GM18526 (cell line): ENCODE measurements around the gene LCA5.
A peak's percentile ranks its signal among the peaks of the same experiment; 100 is the strongest.

Source experiments
- POLR2A ChIP-seq: IDR thresholded peaks from 3 replicates; pipeline ENCODE4 v1.6.1; 2011; ENCODE audit not compliant: insufficient read length; ENCODE audit errors: extremely low read depth

LCA5 gene

DNA sequence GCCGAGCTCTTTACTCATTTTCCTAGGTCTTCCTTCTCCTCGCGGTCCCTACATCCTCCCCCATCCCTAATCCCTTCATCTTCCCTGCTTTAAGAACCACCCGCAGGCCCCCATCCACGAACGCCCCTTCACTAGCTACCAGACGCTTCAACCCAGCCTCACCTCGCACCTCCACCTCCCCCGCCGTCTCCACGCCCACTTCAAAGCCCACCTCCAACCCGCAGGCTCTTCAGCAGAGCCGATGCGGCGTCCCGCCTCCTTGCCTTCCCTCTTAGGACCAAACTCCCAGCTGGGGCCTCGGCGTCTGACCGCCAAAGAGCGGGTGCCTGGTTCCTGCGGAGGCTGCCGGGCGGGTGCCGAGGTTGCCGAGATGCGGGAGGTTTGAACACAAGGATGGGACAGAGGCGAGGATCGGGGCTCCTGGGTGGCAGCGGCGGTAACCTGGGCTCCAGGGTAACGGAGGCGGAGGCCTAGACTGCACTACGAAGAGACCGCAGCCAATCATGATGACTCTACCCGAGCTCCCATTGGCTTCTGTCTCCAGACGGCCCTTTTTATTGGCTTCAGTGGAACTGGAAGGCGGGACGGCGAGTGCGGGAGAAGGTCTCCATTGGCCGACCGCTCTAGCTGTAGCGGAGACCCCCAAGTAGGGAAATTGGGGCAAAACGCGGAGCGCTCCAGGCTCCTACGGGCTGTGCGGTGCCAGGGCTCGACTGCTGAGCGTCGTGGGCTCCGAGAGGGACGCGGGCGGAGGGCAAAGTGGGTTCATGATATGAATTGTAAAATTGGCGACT is at the start of gene LCA5:
TSS of gene LCA5 (minus strand) at position 477 of the 794 bp plus-strand sequence. CDS start 18,536 bp downstream, outside the sequence.
- TF ChIP-seq POLR2A, result peak; percentile 57

- TF ChIP-seq POLR2A, result no peak
Measured at GRCh38 chr6:79586548-79586947, 49.3 kb upstream of the LCA5 start.

GRCh38 chr6:79584332-79584731 is 47.1 kb upstream of the LCA5 start:
- no peak for TF ChIP-seq POLR2A

DNA sequence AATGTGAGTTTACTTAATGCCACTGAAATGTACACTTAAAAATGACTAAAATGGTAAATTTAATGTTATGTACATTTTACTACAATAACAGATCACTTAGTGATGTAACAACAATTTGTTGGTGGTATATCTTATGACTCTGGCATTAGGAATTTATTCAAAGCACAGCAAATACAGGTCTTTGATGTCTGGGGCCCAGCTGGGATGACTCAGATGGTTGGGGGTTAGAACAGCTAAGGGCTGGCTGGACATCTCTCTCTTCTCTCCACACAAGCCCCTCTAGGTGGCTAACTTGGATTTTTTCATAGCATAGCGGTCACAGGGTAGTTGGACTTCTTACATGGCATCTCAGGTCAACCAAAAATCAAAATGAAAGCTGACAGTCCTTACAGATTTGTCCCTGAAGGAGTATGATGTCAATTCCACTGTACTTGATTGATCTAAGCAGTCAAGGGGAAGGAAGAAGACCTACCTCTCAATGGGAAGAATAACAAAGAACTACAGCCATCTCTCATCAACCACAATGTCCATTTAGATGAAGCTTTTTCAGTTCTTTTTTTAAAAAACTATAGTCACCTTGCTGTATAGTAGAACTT is 37.5 kb upstream of the LCA5 start:
- TF ChIP-seq POLR2A, result no peak

GRCh38 chr6:79574174-79574573 is 36.9 kb upstream of the LCA5 start:
- TF ChIP-seq POLR2A, result no peak

GRCh38 chr6:79571030-79571367 is 33.8 kb upstream of the LCA5 start:
- no peak for TF ChIP-seq POLR2A

DNA sequence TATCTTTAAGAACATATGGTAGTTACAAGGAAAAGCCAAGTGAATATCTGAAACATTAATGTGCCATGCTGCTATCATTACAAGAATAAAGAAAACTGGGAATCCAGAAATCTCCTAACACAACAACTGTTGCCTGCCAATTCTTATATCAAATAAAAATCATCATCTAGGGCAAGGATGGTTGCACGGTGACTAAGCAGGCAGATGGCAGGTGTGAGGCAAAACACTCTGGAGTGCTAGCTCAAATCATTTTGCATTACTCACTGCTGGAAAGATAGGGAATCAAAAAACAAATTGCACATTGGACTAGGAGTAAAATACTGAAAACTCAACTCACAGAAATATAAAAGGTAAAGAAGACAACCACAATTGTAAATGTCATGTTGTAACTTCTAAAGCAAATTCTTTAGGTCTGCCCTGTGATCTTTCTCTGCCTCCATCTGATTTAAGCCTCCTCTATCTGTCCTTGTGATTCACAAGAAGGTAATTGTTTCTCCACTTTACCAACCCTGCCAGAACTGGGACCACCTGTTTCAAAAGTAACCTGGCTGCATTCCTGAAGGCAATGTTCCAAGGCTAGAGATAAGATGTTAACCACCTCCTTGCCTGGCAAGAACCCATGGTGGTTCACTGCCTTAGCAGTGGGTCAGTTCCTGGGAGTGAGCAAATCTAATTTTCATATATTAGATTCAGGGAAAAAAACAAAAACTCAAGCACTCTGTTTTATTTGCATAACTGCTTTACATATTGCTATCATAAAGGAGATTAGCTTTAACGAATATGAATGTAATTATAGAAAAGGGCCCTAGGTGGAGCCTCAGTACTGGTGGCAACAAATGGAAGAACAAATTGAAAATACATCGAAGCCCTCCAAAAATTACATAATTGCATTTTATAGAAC is 33.1 kb upstream of the LCA5 start:
- TF ChIP-seq POLR2A, result no peak

DNA sequence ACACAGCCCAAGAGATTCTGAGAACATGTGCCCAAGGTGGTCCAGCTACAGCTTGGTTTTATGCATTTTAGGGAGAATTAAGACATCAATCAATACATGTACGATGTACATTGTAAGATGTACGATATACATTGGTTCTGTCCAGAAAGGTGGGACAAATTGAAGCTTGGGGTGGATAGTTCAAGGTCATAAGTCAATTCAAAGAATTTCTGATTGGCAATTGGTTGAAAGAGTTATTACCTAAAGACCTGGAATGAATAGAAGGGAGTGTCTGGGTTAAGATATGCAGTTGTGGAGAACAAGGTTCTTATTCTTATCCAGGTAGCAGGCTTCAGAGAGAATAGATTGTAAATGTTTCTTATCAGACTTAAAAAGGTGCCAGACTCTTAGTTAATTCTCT is 31.8 kb upstream of the LCA5 start:
- no peak for TF ChIP-seq POLR2A

DNA sequence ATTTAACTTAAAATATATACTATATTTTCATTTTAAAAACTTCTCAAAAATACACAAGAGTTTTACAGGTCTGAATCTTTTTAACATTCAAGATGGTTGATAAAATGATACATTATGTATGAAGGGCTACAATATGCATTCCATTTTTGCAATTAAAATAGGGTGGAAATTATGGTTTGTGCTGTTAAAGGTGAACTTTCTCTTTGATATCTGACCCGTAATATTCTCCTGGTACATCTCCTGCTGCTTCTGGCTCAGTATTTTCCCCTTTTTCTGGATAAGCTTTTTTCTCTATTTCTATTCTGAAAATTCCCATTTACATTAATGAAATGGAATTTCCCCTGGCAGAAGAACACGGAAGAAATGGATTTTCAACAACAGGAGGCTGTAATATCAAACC is 27.4 kb upstream of the LCA5 start:
- no peak for TF ChIP-seq POLR2A

- TF ChIP-seq POLR2A, result no peak
Measured at GRCh38 chr6:79559706-79560105, 22.5 kb upstream of the LCA5 start.

DNA sequence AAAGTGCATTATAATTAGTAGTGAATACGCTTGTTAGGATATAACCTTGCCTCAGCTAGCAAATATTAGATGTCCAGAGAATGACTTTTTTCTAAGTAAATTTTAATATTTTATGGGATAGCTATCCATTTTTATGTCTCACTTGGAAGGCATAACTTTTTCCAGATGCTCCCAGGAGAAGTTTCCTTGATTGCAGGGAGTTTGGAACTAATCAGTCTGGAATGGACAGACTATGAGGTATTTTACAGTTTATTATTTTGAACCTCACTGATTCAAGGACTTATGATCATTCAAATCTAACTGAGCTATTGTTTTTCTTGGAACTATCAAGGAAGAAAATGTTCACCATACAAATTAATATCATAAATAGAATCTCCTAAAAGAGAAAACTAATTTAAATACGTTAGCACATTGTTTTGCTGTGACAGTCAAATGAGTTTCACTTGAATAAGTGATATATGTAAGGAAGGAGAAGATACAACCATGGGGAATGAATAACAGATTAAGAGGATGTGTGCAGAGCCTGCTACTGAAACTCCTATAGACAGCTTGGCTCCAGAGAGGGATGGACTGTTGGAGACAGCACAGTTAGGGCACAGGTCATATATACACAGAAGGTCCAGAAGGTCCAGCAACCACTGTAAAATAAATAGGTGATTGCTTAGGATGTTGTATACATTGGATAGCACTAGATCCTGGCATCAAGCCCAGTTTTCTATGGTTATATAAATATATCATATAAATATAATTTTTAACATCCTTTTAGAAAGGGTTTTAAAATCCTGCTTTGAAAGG is 20.6 kb upstream of the LCA5 start:
- no peak for TF ChIP-seq POLR2A

- no peak for TF ChIP-seq POLR2A
Measured at GRCh38 chr6:79554305-79554704, 17.1 kb upstream of the LCA5 start.

DNA sequence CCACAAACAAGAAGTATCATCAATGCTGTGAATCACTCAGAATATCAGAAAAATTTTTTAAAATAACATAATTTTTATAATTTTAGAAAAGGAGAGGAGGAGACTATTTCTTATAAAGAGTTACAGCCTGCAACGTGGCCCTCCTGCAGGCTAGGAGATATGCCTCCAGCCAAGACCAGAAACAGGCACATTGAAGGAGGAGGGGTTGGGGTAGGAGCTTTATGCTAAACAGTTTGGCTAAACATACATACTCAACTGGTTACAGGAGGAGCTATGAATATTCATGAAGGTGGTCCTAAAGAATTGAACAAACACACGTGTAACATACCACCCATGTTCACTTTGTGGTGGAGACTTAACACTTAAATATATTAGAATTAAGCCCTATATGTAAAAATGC is 14.2 kb upstream of the LCA5 start:
- no peak for TF ChIP-seq POLR2A

- TF ChIP-seq POLR2A, result no peak
Measured at GRCh38 chr6:79548304-79548703, 11.1 kb upstream of the LCA5 start.

DNA sequence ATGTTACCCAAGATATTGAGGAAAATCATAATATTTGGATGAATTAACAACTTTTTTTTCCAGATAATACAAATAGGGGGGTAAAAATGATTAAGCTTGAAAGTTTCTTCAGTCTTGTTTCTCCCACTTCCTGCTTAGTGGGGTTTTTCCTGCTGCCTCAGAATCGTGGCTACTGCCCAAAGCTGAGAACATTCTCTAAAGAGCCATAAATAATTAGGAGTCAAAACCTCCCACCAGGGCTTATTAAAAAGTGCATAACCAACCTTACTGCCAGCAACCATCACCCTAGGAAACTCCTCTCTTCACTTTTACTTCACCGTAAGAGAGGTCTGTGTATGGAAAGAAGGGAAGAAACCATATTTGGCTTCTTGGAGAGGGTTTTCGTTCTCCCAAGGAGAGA is 9.0 kb upstream of the LCA5 start:
- no peak for TF ChIP-seq POLR2A
